Kidney (tissue), 14 donors: ENCODE measurements around the gene CCDC85C. TPM values are rescaled to one million over a fixed set of nuclear protein-coding genes. Genes with fewer than 3 reads are reported as not detected.

Experiments used
- DNase-seq, 5 donors: peaks; one replicate each; pipeline ENCODE4 v3.0.0-alpha.2; 2013 to 2020
- FAIRE-seq: peaks from 2 replicates; lab custom pipeline; 2012; peaks lifted over from hg19 to GRCh38; lab: Jason Lieb, UNC
- H3K27ac ChIP-seq, 2 donors: one replicate each; pipeline ENCODE4 v1.7.0; 2013; ENCODE audit warnings: low read depth in 2 of 2, low read length in 2 of 2, inconsistent platforms in 1 of 2
- H3K27me3 ChIP-seq: one replicate; pipeline ENCODE4 v1.7.1; 2013; ENCODE audit warnings: low read length, inconsistent platforms; ENCODE audit not compliant: control insufficient read depth, insufficient read depth
- H3K36me3 ChIP-seq, 3 donors: one replicate each; pipeline versions ENCODE4 v1.7.0 to v1.7.1; 2013; ENCODE audit warnings: low read length in 3 of 3, control low read depth in 1 of 3, inconsistent platforms in 1 of 3; ENCODE audit not compliant: insufficient read depth in 3 of 3, control insufficient read depth in 2 of 3
- H3K4me1 ChIP-seq, 3 donors: one replicate each; pipeline versions ENCODE4 v1.7.0 to v1.7.1; 2013; ENCODE audit warnings: low read length in 3 of 3, inconsistent platforms in 1 of 3, low read depth in 1 of 3; ENCODE audit not compliant: control insufficient read depth in 2 of 3, insufficient read depth in 2 of 3
- H3K4me3 ChIP-seq, 3 donors: one replicate each; pipeline versions ENCODE4 v1.7.0 to v1.8.1; 2013; ENCODE audit warnings: low read length in 3 of 3, control low read depth in 1 of 3, inconsistent platforms in 1 of 3
- H3K9ac ChIP-seq, 3 donors: one replicate each; pipeline versions ENCODE4 v1.7.0 to v1.7.1; 2013; ENCODE audit warnings: low read length in 3 of 3, control low read depth in 1 of 3, inconsistent platforms in 1 of 3
- H3K9me3 ChIP-seq, 3 donors: one replicate each; pipeline versions ENCODE4 v1.7.0 to v1.7.1; 2013; ENCODE audit warnings: low read length in 3 of 3, control low read depth in 1 of 3, inconsistent platforms in 1 of 3; ENCODE audit not compliant: control insufficient read depth in 2 of 3, insufficient read depth in 1 of 3
- intact Hi-C: fragments of 100-400 bp; cut with DNase I; formaldehyde crosslinking; loops from one replicate; pipeline ENCODE4 v1.11.1; 2022
- polyA plus RNA-seq: library from polyadenylated mRNA; stranded (reverse); fragments of 350-450 nt; fragmentation: Illumina TruSeq; extraction: RNeasy Lipid Tissue Mini Kit (QIAGEN cat#74804); gene quantifications from one replicate; pipeline ENCODE4 v1.2.3, GENCODE V29; 2014; ENCODE audit warnings: low read depth, low replicate concordance; ENCODE audit not compliant: insufficient read depth
- total RNA-seq: library from RNA; stranded (reverse); fragmentation: NEBNext Ultra II Directional; extraction: Animal tissue kit (Norgen Biotek cat#: 25700); gene quantifications from one replicate; pipeline ENCODE4 v1.2.1, GENCODE V29; 2021
- TF ChIP-seq, protein P1 (sequence below): IDR thresholded peaks from 3 replicates; pipeline ENCODE4 v1.5.1; 2012; ENCODE audit warnings: mild to moderate bottlenecking, moderate library complexity, borderline replicate concordance; ENCODE audit not compliant: insufficient read depth; ENCODE audit errors: extremely low read depth
- donor health status: control.
- donor health status: control.
- donor health status: control.
- donor health status: control.
- donor health status: control.
- donor health status: DM: yes; HTN: yes; CAD: no.
- donor health status: Normal renal cell carcinoma (clear cell type).

The CCDC85C gene
- total and polyA plus RNA-seq, 2 donors from 2014 or later, result 14.7 to 21.4 TPM

GRCh38 chr14:99599393-99599792 is 4.6 kb downstream of the CCDC85C start:
- no peak overlapping the region for H3K9ac ChIP-seq
- H3K36me3 ChIP-seq, result no peaks in the 10 kb centered on the region
- FAIRE-seq (no peak), DNase-seq (no peak)
- H3K4me1 ChIP-seq, result peaks cover 0 to 46% (median 35%) of the 10 kb centered on the region in 3 donors
- H3K4me3 ChIP-seq, result no peak overlapping the region
- no peaks in the 10 kb centered on the region for H3K27me3 ChIP-seq
- intact Hi-C loops, result no loop called here
- no peak overlapping the region for H3K27ac ChIP-seq
- no peaks in the 10 kb centered on the region for H3K9me3 ChIP-seq
- TF ChIP-seq, protein P1, sequence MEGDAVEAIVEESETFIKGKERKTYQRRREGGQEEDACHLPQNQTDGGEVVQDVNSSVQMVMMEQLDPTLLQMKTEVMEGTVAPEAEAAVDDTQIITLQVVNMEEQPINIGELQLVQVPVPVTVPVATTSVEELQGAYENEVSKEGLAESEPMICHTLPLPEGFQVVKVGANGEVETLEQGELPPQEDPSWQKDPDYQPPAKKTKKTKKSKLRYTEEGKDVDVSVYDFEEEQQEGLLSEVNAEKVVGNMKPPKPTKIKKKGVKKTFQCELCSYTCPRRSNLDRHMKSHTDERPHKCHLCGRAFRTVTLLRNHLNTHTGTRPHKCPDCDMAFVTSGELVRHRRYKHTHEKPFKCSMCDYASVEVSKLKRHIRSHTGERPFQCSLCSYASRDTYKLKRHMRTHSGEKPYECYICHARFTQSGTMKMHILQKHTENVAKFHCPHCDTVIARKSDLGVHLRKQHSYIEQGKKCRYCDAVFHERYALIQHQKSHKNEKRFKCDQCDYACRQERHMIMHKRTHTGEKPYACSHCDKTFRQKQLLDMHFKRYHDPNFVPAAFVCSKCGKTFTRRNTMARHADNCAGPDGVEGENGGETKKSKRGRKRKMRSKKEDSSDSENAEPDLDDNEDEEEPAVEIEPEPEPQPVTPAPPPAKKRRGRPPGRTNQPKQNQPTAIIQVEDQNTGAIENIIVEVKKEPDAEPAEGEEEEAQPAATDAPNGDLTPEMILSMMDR, result no peak

DNA sequence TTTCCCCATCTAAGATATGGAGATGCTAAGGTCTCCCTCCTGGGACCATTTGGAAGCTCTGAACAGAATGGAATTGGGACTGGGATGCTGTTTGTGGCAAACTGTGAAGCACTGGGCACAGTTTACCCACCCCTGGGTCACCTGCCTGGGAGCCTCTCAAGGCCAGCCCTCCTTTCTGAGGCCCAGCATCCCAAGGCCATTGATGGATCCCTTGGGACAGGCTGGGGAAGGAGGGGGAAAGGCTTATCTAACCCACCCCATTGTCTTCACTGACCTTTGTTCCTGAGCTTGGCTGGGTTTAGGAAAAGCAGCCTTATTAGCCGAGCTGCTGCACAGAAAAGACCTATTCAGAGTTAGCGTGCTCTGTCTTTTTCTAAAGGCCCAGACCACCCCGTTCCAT is 5.2 kb downstream of the CCDC85C start:
- intact Hi-C loops, result no loop called here
- FAIRE-seq, result no peak

GRCh38 chr14:99597911-99598600 is 6.0 kb downstream of the CCDC85C start:
- H3K36me3 ChIP-seq, result no peaks in the 10 kb centered on the region
- no peak overlapping the region for H3K9ac ChIP-seq
- no peaks in the 10 kb centered on the region for H3K9me3 ChIP-seq
- H3K4me1 ChIP-seq, result peaks cover 0 to 43% (median 35%) of the 10 kb centered on the region in 3 donors
- H3K27ac ChIP-seq, result no peak overlapping the region
- FAIRE-seq (no peak), DNase-seq (no peak)
- intact Hi-C loops, result no loop called here
- TF ChIP-seq, protein P1, result no peak
- no peak overlapping the region for H3K4me3 ChIP-seq
- H3K27me3 ChIP-seq, result no peaks in the 10 kb centered on the region

More for the DNA sequence above, 5.2 kb downstream of the CCDC85C start:
- no peak overlapping the region for H3K9ac ChIP-seq
- peaks cover 0 to 46% (median 35%) of the 10 kb centered on the region in 3 donors for H3K4me1 ChIP-seq
- DNase-seq, result no peak
- TF ChIP-seq, protein P1, result no peak
- no peaks in the 10 kb centered on the region for H3K9me3 ChIP-seq
- no peaks in the 10 kb centered on the region for H3K36me3 ChIP-seq
- H3K27ac ChIP-seq, result no peak overlapping the region
- H3K27me3 ChIP-seq, result no peaks in the 10 kb centered on the region
- H3K4me3 ChIP-seq, result no peak overlapping the region
